ENCODE results near the gene TMEM168. TPM values are rescaled to one million over a fixed set of nuclear protein-coding genes. Genes with fewer than 3 reads are reported as not detected.
"Not testable (repeated sequence)": the region's sequence is repeated elsewhere in the genome, so short reads cannot be mapped to it uniquely, and the experiment has no call there.

TMEM168 gene
- total RNA-seq, 4 donors from 2014 or later: 23.8 to 57.5 (median 30.1) TPM

DNA sequence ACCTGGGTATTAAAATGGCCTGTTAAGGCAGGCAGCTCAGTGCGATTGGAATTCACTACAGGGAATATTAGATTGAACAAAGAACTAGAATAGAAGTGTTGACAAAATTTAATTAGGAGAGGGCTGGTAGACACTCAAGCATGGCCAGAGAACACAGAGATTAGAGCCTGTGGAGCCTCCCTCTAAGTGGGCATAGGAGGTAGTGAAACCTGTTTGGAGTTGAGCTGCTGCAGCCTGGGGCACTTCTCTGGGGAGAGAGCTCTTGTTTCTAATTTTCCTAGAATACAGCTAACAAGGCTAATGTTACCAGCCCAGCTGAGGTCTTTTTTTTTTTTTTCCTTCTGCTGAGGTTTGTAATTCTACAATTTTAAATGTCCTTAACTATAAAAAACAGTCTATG lies 46.4 kb downstream of the TMEM168 start:
- Histone ChIP-seq H3K4me1 (peaks cover 2% of the 10 kb centered on the region), H3K27ac (no peak overlapping the region), H3K27me3 (no peaks in the 10 kb centered on the region), H3K36me3 (no peaks in the 10 kb centered on the region), H3K4me3 (no peak overlapping the region), H3K9me3 (no peaks in the 10 kb centered on the region)
- no peak for TF ChIP-seq EP300 (IDR thresholded peaks at IDR 0.05)
- no peak for TF ChIP-seq POLR2A (IDR thresholded peaks at IDR 0.05)
- no peak for TF ChIP-seq POLR2AphosphoS5 (IDR thresholded peaks at IDR 0.05)
- TF ChIP-seq, protein P1, sequence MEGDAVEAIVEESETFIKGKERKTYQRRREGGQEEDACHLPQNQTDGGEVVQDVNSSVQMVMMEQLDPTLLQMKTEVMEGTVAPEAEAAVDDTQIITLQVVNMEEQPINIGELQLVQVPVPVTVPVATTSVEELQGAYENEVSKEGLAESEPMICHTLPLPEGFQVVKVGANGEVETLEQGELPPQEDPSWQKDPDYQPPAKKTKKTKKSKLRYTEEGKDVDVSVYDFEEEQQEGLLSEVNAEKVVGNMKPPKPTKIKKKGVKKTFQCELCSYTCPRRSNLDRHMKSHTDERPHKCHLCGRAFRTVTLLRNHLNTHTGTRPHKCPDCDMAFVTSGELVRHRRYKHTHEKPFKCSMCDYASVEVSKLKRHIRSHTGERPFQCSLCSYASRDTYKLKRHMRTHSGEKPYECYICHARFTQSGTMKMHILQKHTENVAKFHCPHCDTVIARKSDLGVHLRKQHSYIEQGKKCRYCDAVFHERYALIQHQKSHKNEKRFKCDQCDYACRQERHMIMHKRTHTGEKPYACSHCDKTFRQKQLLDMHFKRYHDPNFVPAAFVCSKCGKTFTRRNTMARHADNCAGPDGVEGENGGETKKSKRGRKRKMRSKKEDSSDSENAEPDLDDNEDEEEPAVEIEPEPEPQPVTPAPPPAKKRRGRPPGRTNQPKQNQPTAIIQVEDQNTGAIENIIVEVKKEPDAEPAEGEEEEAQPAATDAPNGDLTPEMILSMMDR (IDR thresholded peaks at IDR 0.05): no peak
- WGBS: 68% methylated on average over 1 of the region's 1 CpG
- no peak for DNase-seq (ENCODE audit: low spot score in 2 of 2)

DNA sequence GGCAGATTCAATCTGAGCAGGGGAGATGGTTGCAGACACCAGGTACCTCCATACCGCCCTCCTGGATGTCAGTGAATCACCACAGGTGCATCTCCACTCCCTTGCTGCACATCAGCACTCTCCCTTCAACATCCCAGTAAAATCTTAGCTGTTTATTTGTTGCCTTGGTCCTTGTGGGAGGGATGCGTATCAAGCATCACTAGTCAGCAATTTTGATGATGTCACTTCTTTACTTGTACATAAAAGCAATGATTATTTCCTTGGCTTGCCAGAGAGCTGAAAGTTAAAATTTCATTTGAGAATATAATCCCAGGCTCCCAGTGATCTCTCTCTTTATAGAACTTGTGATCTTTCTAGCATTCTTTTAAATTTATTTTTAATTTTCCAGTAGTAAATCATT lies 49.5 kb downstream of the TMEM168 start:
- H3K27me3 ChIP-seq: no peaks in the 10 kb centered on the region
- H3K9me3 ChIP-seq: peaks cover 2% of the 10 kb centered on the region
- 87% methylated on average over 2 of the region's 2 CpGs for WGBS
- H3K27ac ChIP-seq: no peak overlapping the region
- H3K4me3 ChIP-seq: no peak overlapping the region
- no peaks in the 10 kb centered on the region for H3K36me3 ChIP-seq
- no peak for DNase-seq (ENCODE audit: low spot score in 2 of 2)
- peaks cover 2% of the 10 kb centered on the region for H3K4me1 ChIP-seq
- TF ChIP-seq EP300 (IDR thresholded peaks at IDR 0.05): no peak
- TF ChIP-seq, protein P1 (IDR thresholded peaks at IDR 0.05): no peak
- TF ChIP-seq POLR2AphosphoS5 (IDR thresholded peaks at IDR 0.05): no peak
- no peak for TF ChIP-seq POLR2A (IDR thresholded peaks at IDR 0.05)

DNA sequence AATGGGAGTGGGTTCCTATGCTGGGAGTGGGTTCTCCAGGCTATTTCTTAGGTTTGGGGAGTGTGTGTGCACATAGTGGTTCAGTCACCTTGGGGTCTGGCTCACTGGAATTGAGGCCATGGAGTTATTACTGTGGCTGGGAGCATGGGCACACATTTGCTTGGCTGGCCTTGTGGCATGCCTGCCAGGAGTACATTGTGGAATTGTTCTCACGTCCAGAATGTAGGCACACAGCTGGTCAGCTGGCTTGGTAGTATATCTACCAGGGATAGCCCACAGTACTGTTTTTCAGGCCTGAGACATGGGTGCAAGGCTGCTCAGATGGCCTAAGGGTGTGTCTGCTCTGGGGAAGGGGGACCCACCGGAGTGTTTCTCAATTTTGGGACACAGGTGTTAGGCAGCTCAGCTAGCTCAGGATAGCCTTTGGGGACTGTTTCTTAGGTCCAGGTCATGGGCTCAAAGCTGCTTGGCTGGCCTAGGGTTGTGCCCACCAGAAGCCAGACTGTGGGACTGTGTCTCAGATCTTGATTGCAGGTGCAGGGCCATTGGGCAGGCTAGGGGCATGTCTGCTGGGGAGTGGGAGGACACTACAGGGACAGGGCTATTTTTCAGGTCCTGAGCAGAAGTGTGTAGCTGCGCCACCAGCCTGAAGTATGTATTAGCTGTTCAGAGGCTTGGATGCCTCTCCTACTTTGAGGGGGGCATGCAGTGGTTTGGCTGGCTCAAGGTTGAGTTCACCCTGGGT lies 50.6 kb downstream of the TMEM168 start:
- Histone ChIP-seq H3K27me3 (no peaks in the 10 kb centered on the region), H3K9me3 (peaks cover 4% of the 10 kb centered on the region), H3K36me3 (no peaks in the 10 kb centered on the region), H3K4me3 (no peak overlapping the region), H3K4me1 (peaks cover 2% of the 10 kb centered on the region), H3K27ac (no peak overlapping the region)
- DNase-seq (ENCODE audit: low spot score in 2 of 2): no peak
- WGBS: 100% methylated on average over 2 of the region's 3 CpGs
- TF ChIP-seq, protein P1 (IDR thresholded peaks at IDR 0.05): no peak
- TF ChIP-seq EP300 (IDR thresholded peaks at IDR 0.05): no peak
- TF ChIP-seq POLR2A (IDR thresholded peaks at IDR 0.05): no peak
- no peak for TF ChIP-seq POLR2AphosphoS5 (IDR thresholded peaks at IDR 0.05)

DNA sequence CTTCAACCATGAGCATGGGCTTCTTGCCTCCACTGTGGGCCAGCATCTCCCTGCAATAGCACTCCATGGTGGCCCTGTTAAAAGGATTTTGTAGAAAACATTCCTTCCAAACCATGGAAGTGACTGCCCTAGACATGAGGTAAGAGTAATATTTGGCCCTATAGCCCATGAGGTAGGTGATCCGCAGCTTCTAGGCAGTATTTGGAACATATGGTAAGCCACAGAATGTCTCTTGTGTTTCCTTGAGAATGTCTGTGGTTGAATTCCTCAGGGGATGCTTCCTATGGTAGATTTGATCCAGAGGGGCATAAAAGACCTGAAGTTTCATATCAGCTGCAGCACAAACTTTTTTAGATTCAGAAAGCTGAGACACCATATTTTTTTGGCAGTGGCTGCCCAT lies 54.9 kb downstream of the TMEM168 start:
- TF ChIP-seq POLR2AphosphoS5 (IDR thresholded peaks at IDR 0.05) (no peak), POLR2A (IDR thresholded peaks at IDR 0.05) (no peak), EP300 (IDR thresholded peaks at IDR 0.05) (no peak)
- TF ChIP-seq, protein P1 (IDR thresholded peaks at IDR 0.05): no peak
- 88% methylated on average over 1 of the region's 1 CpG for WGBS
- Histone ChIP-seq H3K4me1 (no peaks in the 10 kb centered on the region), H3K27me3 (no peaks in the 10 kb centered on the region), H3K36me3 (no peaks in the 10 kb centered on the region), H3K4me3 (no peak overlapping the region), H3K27ac (no peak overlapping the region), H3K9me3 (peaks cover 9% of the 10 kb centered on the region)
- DNase-seq (ENCODE audit: low spot score in 2 of 2): no peak

DNA sequence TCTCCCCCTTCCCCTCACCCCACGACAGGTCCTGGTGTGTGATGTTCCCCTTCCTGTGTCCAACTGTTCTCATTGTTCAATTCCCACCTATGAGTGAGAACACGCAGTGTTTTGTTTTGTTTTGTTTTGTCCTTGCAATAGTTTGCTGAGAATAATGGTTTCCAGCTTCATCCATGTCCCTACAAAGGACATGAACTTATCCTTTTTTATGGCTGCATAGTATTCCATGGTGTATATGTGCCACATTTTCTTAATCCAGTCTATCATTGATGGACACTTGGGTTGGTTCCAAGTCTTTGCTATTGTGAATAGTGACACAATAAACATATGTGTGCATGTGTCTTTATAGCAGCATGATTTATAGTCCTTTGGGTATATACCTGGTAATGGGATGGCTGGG lies 58.9 kb downstream of the TMEM168 start:
- not testable (repeated sequence) for H3K27ac ChIP-seq; H3K27me3 ChIP-seq; H3K36me3 ChIP-seq; H3K4me3 ChIP-seq; DNase-seq (ENCODE audit: low spot score in 2 of 2); H3K4me1 ChIP-seq
- peaks cover 12% of the 10 kb centered on the region for H3K9me3 ChIP-seq
- WGBS: 88% methylated on average over 2 of the region's 2 CpGs

DNA sequence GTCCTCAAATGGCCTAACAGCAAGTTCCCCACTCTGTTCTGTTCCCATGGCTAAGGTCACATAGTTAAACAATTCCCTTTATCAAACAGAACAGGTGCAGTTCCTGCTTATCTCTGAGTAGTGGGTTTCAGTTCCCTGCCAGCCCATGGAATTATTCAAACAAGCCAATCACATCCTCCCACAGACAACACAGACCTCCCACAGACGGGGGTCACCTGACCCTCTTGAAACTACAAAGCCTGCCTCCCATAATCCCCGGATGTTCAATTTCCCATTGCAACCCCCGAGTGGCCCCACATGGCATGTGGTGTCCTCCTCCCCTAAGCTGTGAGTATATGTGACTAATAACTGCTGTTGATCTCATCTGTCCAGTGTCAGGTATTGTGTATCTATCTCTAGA lies 64.1 kb downstream of the TMEM168 start:
- DNase-seq (ENCODE audit: low spot score in 2 of 2): no peak
- no peaks in the 10 kb centered on the region for H3K27me3 ChIP-seq
- TF ChIP-seq POLR2A (IDR thresholded peaks at IDR 0.05) (no peak), POLR2AphosphoS5 (IDR thresholded peaks at IDR 0.05) (no peak), EP300 (IDR thresholded peaks at IDR 0.05) (no peak)
- TF ChIP-seq, protein P1 (IDR thresholded peaks at IDR 0.05): no peak
- H3K4me3 ChIP-seq: no peak overlapping the region
- no peak overlapping the region for H3K27ac ChIP-seq
- no peaks in the 10 kb centered on the region for H3K4me1 ChIP-seq
- H3K36me3 ChIP-seq: no peaks in the 10 kb centered on the region
- 88% methylated on average over 3 of the region's 3 CpGs for WGBS
- peaks cover 4% of the 10 kb centered on the region for H3K9me3 ChIP-seq

Data from suprapubic skin (tissue), 4 donors.